MV-4-11 (cell line): ENCODE results near the gene APCDD1.
"Not testable (repeated sequence)": the region's sequence is repeated elsewhere in the genome, so short reads cannot be mapped to it uniquely, and the experiment has no call there.

ENCODE experiments used
- DNase-seq: peaks from one replicate; lab custom pipeline; 2025; lab: John Stamatoyannopoulos, UW

Gene APCDD1

GRCh38 chr18:10462597-10462996, 8.2 kb downstream of the APCDD1 start:
- no peak for DNase-seq

- DNase-seq: no peak
These were observed 8.7 kb downstream of the APCDD1 start for GRCh38 chr18:10463096-10463495.

GRCh38 chr18:10463741-10464140, 9.3 kb downstream of the APCDD1 start:
- no peak for DNase-seq

- DNase-seq: not testable (repeated sequence)
These were observed 9.8 kb downstream of the APCDD1 start for GRCh38 chr18:10464161-10464648.

- DNase-seq: no peak
These were observed 10.9 kb downstream of the APCDD1 start for GRCh38 chr18:10465174-10465939.

GRCh38 chr18:10470429-10470828, 16.0 kb downstream of the APCDD1 start:
- no peak for DNase-seq

GRCh38 chr18:10471574-10471973, 17.1 kb downstream of the APCDD1 start:
- DNase-seq: no peak

- DNase-seq: no peak
These were observed 18.7 kb downstream of the APCDD1 start for GRCh38 chr18:10473132-10473531.

- no peak for DNase-seq
These were observed 19.9 kb downstream of the APCDD1 start for GRCh38 chr18:10474309-10474708.

GRCh38 chr18:10475276-10475653, 20.8 kb downstream of the APCDD1 start:
- DNase-seq: no peak

GRCh38 chr18:10475654-10476291, 21.3 kb downstream of the APCDD1 start:
- DNase-seq: peak; percentile 45

GRCh38 chr18:10476338-10476791, 21.9 kb downstream of the APCDD1 start:
- DNase-seq: no peak

GRCh38 chr18:10477121-10477862, 22.9 kb downstream of the APCDD1 start:
- no peak for DNase-seq

GRCh38 chr18:10477863-10478260, 23.4 kb downstream of the APCDD1 start:
- no peak for DNase-seq

- DNase-seq: no peak
These were observed 27.4 kb downstream of the APCDD1 start for GRCh38 chr18:10481831-10482230.

GRCh38 chr18:10482363-10482984, 28.0 kb downstream of the APCDD1 start:
- no peak for DNase-seq

GRCh38 chr18:10482985-10483949, 28.8 kb downstream of the APCDD1 start:
- peak; percentile 88 for DNase-seq

- DNase-seq: no peak
These were observed 31.0 kb downstream of the APCDD1 start for GRCh38 chr18:10485475-10485874.

GRCh38 chr18:10486362-10486761, 31.9 kb downstream of the APCDD1 start:
- no peak for DNase-seq

- no peak for DNase-seq
These were observed 32.7 kb downstream of the APCDD1 start for GRCh38 chr18:10487154-10487553.

GRCh38 chr18:10488017-10488416, 33.6 kb downstream of the APCDD1 start:
- DNase-seq: no peak
